Measurements from ENCODE around the gene ANKRD9. TPM values are rescaled to one million over a fixed set of nuclear protein-coding genes. Genes with fewer than 3 reads are reported as not detected.
A peak's percentile ranks its signal among the peaks of the same experiment; 100 is the strongest.

ANKRD9 gene
- total and polyA plus RNA-seq, 4 donors = 4.4 to 21.3 (median 8.3) TPM

DNA sequence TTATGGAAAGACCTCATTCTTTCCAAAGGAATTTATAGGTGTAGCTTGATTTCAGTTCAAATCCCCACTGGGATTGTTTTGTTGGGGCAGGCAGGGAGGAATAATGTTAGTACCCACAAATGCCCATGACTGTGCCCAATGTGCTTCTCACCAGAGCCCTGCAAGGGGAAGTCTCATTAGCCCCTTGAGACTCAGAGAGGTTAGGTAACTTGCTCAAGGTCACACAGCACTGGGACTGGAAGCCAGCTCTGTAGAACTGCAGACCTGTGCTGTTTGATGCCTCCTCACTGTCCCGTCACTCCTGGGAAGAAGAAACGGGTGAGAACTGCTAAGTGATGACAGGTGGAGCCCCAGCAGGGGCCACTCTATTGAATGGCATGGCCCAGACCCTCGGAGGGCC, 8.9 kb downstream of the ANKRD9 start:
- peak overlapping the region; percentile 88 to 90 for H3K27ac ChIP-seq (ENCODE audit: low read depth in 1 of 2, low read length in 1 of 2)
- no peaks in the 10 kb centered on the region for H3K9me3 ChIP-seq (ENCODE audit: control insufficient read depth in 4 of 4, insufficient read depth in 3 of 4, low read length in 3 of 4)
- peaks cover 0 to 9% (median 3%) of the 10 kb centered on the region in 5 donors for H3K4me1 ChIP-seq (ENCODE audit: control insufficient read depth in 5 of 5, insufficient read depth in 5 of 5, low read length in 5 of 5)
- DNase-seq = no peak
- TF ChIP-seq, protein P1, sequence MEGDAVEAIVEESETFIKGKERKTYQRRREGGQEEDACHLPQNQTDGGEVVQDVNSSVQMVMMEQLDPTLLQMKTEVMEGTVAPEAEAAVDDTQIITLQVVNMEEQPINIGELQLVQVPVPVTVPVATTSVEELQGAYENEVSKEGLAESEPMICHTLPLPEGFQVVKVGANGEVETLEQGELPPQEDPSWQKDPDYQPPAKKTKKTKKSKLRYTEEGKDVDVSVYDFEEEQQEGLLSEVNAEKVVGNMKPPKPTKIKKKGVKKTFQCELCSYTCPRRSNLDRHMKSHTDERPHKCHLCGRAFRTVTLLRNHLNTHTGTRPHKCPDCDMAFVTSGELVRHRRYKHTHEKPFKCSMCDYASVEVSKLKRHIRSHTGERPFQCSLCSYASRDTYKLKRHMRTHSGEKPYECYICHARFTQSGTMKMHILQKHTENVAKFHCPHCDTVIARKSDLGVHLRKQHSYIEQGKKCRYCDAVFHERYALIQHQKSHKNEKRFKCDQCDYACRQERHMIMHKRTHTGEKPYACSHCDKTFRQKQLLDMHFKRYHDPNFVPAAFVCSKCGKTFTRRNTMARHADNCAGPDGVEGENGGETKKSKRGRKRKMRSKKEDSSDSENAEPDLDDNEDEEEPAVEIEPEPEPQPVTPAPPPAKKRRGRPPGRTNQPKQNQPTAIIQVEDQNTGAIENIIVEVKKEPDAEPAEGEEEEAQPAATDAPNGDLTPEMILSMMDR (IDR thresholded peaks at IDR 0.05; ENCODE audit: control extremely low read depth, extremely low read depth) = no peak
- H3K27me3 ChIP-seq (ENCODE audit: control insufficient read depth in 3 of 3, insufficient read depth in 3 of 3, low read length in 2 of 3) = no peaks in the 10 kb centered on the region
- H3K4me3 ChIP-seq = no peak overlapping the region
- peaks cover 0 to 22% (median 10%) of the 10 kb centered on the region in 4 donors for H3K36me3 ChIP-seq (ENCODE audit: control insufficient read depth in 4 of 4, insufficient read depth in 4 of 4, low read length in 4 of 4)
- no peak overlapping the region for H3K9ac ChIP-seq (ENCODE audit: insufficient read depth in 1 of 2, low read length in 2 of 2)
- 88 to 95% methylated on average over 3 of the region's 3 CpGs for WGBS, 2 donors
- ATAC-seq (ENCODE audit: insufficient read depth, low FRiP score) = no peak

DNA sequence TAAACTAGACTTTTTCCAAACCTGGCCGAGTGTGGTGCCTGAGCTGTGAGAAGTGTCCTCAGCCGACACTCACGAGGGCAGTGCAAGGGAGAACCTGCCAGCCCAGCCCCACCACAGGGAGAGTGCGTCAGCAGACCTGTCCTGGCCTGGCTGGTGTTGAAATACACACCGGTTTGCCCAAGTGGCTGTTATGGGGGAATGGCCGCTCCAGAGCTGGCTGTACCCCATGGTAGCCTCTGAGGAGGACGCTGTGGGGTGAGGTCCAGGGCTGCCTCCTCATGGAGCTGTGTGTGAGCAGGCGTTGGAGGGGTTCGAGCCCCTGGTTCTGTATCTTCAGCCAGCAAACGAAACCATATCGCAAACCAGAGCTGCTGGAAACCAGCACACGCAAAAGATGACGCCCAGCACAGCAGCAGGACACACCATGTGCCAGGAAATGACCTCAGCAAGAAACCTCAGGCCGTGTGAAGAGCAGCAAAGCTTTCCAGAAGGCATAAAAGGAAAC, 9.4 kb downstream of the ANKRD9 start:
- TF ChIP-seq, protein P1 (IDR thresholded peaks at IDR 0.05; ENCODE audit: control extremely low read depth, extremely low read depth) = no peak
- Histone ChIP-seq H3K9me3 (ENCODE audit: control insufficient read depth in 4 of 4, insufficient read depth in 3 of 4, low read length in 3 of 4) (no peaks in the 10 kb centered on the region), H3K4me1 (ENCODE audit: control insufficient read depth in 5 of 5, insufficient read depth in 5 of 5, low read length in 5 of 5) (peaks cover 0 to 9% (median 3%) of the 10 kb centered on the region in 5 donors), H3K27me3 (ENCODE audit: control insufficient read depth in 3 of 3, insufficient read depth in 3 of 3, low read length in 2 of 3) (no peaks in the 10 kb centered on the region), H3K9ac (ENCODE audit: insufficient read depth in 1 of 2, low read length in 2 of 2) (no peak overlapping the region), H3K4me3 (no peak overlapping the region), H3K36me3 (ENCODE audit: control insufficient read depth in 4 of 4, insufficient read depth in 4 of 4, low read length in 4 of 4) (peaks cover 0 to 21% (median 10%) of the 10 kb centered on the region in 4 donors), H3K27ac (ENCODE audit: low read depth in 1 of 2, low read length in 1 of 2) (peak overlapping the region; percentile 88 to 90)
- ATAC-seq (ENCODE audit: insufficient read depth, low FRiP score) (peak; percentile 44), DNase-seq (peak in 1 of 3 donors; percentile 32)
- 51 to 61% methylated on average over 14 of the region's 14 CpGs for WGBS, 2 donors

GRCh38 chr14:102499401-102500157, 10.0 kb downstream of the ANKRD9 start:
- peak overlapping the region; percentile 88 to 90 for H3K27ac ChIP-seq (ENCODE audit: low read depth in 1 of 2, low read length in 1 of 2)
- TF ChIP-seq, protein P1 (IDR thresholded peaks at IDR 0.05; ENCODE audit: control extremely low read depth, extremely low read depth) = no peak
- WGBS, 2 donors = 80 to 86% methylated on average over 23 of the region's 23 CpGs
- ATAC-seq (ENCODE audit: insufficient read depth, low FRiP score) = no peak
- H3K9ac ChIP-seq (ENCODE audit: insufficient read depth in 1 of 2, low read length in 2 of 2) = no peak overlapping the region
- no peak overlapping the region for H3K4me3 ChIP-seq
- peaks cover 0 to 19% (median 10%) of the 10 kb centered on the region in 4 donors for H3K36me3 ChIP-seq (ENCODE audit: control insufficient read depth in 4 of 4, insufficient read depth in 4 of 4, low read length in 4 of 4)
- DNase-seq = no peak
- H3K4me1 ChIP-seq (ENCODE audit: control insufficient read depth in 5 of 5, insufficient read depth in 5 of 5, low read length in 5 of 5) = peaks cover 0 to 6% (median 3%) of the 10 kb centered on the region in 5 donors
- H3K27me3 ChIP-seq (ENCODE audit: control insufficient read depth in 3 of 3, insufficient read depth in 3 of 3, low read length in 2 of 3) = no peaks in the 10 kb centered on the region
- no peaks in the 10 kb centered on the region for H3K9me3 ChIP-seq (ENCODE audit: control insufficient read depth in 4 of 4, insufficient read depth in 3 of 4, low read length in 3 of 4)
